ENCODE measurements around the gene NR2F1-AS1.

The NR2F1-AS1 gene

GRCh38 chr5:93594591-93595419 is 13.8 kb upstream of the NR2F1-AS1 start:
- H3K9me3 ChIP-seq (ENCODE audit: control insufficient read depth in 1 of 2, low read length in 2 of 2): no peaks in the 10 kb centered on the region
- H3K4me1 ChIP-seq (ENCODE audit: control insufficient read depth in 1 of 2, insufficient read depth in 2 of 2, low read length in 2 of 2): peaks cover 0 to 11% of the 10 kb centered on the region in 2 donors
- no peak overlapping the region for H3K4me3 ChIP-seq (ENCODE audit: low read depth in 1 of 2, low read length in 2 of 2)
- H3K27ac ChIP-seq (ENCODE audit: low read length): no peak overlapping the region
- H3K27me3 ChIP-seq (ENCODE audit: low read depth, low read length): peaks cover 40% of the 10 kb centered on the region
- H3K36me3 ChIP-seq (ENCODE audit: control insufficient read depth in 1 of 2, insufficient read depth in 2 of 2, low read length in 2 of 2): peaks cover 0 to 7% of the 10 kb centered on the region in 2 donors

- Histone ChIP-seq H3K27me3 (ENCODE audit: low read depth, low read length) (peaks cover 28% of the 10 kb centered on the region), H3K27ac (ENCODE audit: low read length) (no peak overlapping the region), H3K4me1 (ENCODE audit: control insufficient read depth in 1 of 2, insufficient read depth in 2 of 2, low read length in 2 of 2) (peaks cover 0 to 11% of the 10 kb centered on the region in 2 donors), H3K9me3 (ENCODE audit: control insufficient read depth in 1 of 2, low read length in 2 of 2) (no peaks in the 10 kb centered on the region), H3K36me3 (ENCODE audit: control insufficient read depth in 1 of 2, insufficient read depth in 2 of 2, low read length in 2 of 2) (peaks cover 0 to 7% of the 10 kb centered on the region in 2 donors), H3K4me3 (ENCODE audit: low read depth in 1 of 2, low read length in 2 of 2) (no peak overlapping the region)
These were observed 12.6 kb upstream of the NR2F1-AS1 start for GRCh38 chr5:93593476-93594131.

- no peaks in the 10 kb centered on the region for H3K9me3 ChIP-seq (ENCODE audit: control insufficient read depth in 1 of 2, low read length in 2 of 2)
- H3K4me1 ChIP-seq (ENCODE audit: control insufficient read depth in 1 of 2, insufficient read depth in 2 of 2, low read length in 2 of 2): peaks cover 0 to 13% of the 10 kb centered on the region in 2 donors
- H3K4me3 ChIP-seq (ENCODE audit: low read depth in 1 of 2, low read length in 2 of 2): no peak overlapping the region
- H3K27ac ChIP-seq (ENCODE audit: low read length): no peak overlapping the region
- H3K27me3 ChIP-seq (ENCODE audit: low read depth, low read length): peaks cover 25% of the 10 kb centered on the region
- peaks cover 0 to 7% of the 10 kb centered on the region in 2 donors for H3K36me3 ChIP-seq (ENCODE audit: control insufficient read depth in 1 of 2, insufficient read depth in 2 of 2, low read length in 2 of 2)
These were observed 11.9 kb upstream of the NR2F1-AS1 start for GRCh38 chr5:93592883-93593282.

- H3K27me3 ChIP-seq (ENCODE audit: low read depth, low read length): peaks cover 32% of the 10 kb centered on the region
- H3K9me3 ChIP-seq (ENCODE audit: control insufficient read depth in 1 of 2, low read length in 2 of 2): no peaks in the 10 kb centered on the region
- H3K36me3 ChIP-seq (ENCODE audit: control insufficient read depth in 1 of 2, insufficient read depth in 2 of 2, low read length in 2 of 2): peaks cover 0 to 7% of the 10 kb centered on the region in 2 donors
- H3K4me3 ChIP-seq (ENCODE audit: low read depth in 1 of 2, low read length in 2 of 2): no peak overlapping the region
- peaks cover 0 to 16% of the 10 kb centered on the region in 2 donors for H3K4me1 ChIP-seq (ENCODE audit: control insufficient read depth in 1 of 2, insufficient read depth in 2 of 2, low read length in 2 of 2)
- H3K27ac ChIP-seq (ENCODE audit: low read length): no peak overlapping the region
These were observed 10.4 kb upstream of the NR2F1-AS1 start for GRCh38 chr5:93591323-93591945.

- Histone ChIP-seq H3K4me1 (ENCODE audit: control insufficient read depth in 1 of 2, insufficient read depth in 2 of 2, low read length in 2 of 2) (peaks cover 0 to 20% of the 10 kb centered on the region in 2 donors), H3K4me3 (ENCODE audit: low read depth in 1 of 2, low read length in 2 of 2) (no peak overlapping the region), H3K27ac (ENCODE audit: low read length) (no peak overlapping the region), H3K36me3 (ENCODE audit: control insufficient read depth in 1 of 2, insufficient read depth in 2 of 2, low read length in 2 of 2) (peaks cover 0 to 7% of the 10 kb centered on the region in 2 donors), H3K9me3 (ENCODE audit: control insufficient read depth in 1 of 2, low read length in 2 of 2) (no peaks in the 10 kb centered on the region), H3K27me3 (ENCODE audit: low read depth, low read length) (peaks cover 32% of the 10 kb centered on the region)
These were observed 9.5 kb upstream of the NR2F1-AS1 start for GRCh38 chr5:93590493-93590892.

GRCh38 chr5:93589829-93590215 is 8.8 kb upstream of the NR2F1-AS1 start:
- Histone ChIP-seq H3K27me3 (ENCODE audit: low read depth, low read length) (peaks cover 26% of the 10 kb centered on the region), H3K4me3 (ENCODE audit: low read depth in 1 of 2, low read length in 2 of 2) (no peak overlapping the region), H3K27ac (ENCODE audit: low read length) (no peak overlapping the region), H3K36me3 (ENCODE audit: control insufficient read depth in 1 of 2, insufficient read depth in 2 of 2, low read length in 2 of 2) (peaks cover 0 to 4% of the 10 kb centered on the region in 2 donors), H3K4me1 (ENCODE audit: control insufficient read depth in 1 of 2, insufficient read depth in 2 of 2, low read length in 2 of 2) (peaks cover 0 to 23% of the 10 kb centered on the region in 2 donors), H3K9me3 (ENCODE audit: control insufficient read depth in 1 of 2, low read length in 2 of 2) (no peaks in the 10 kb centered on the region)

- Histone ChIP-seq H3K27me3 (ENCODE audit: low read depth, low read length) (peaks cover 26% of the 10 kb centered on the region), H3K4me1 (ENCODE audit: control insufficient read depth in 1 of 2, insufficient read depth in 2 of 2, low read length in 2 of 2) (peaks cover 0 to 23% of the 10 kb centered on the region in 2 donors), H3K27ac (ENCODE audit: low read length) (no peak overlapping the region), H3K4me3 (ENCODE audit: low read depth in 1 of 2, low read length in 2 of 2) (no peak overlapping the region), H3K9me3 (ENCODE audit: control insufficient read depth in 1 of 2, low read length in 2 of 2) (no peaks in the 10 kb centered on the region), H3K36me3 (ENCODE audit: control insufficient read depth in 1 of 2, insufficient read depth in 2 of 2, low read length in 2 of 2) (no peaks in the 10 kb centered on the region)
These were observed 8.3 kb upstream of the NR2F1-AS1 start for GRCh38 chr5:93589152-93589828.

- Histone ChIP-seq H3K27me3 (ENCODE audit: low read depth, low read length) (peaks cover 26% of the 10 kb centered on the region), H3K4me1 (ENCODE audit: control insufficient read depth in 1 of 2, insufficient read depth in 2 of 2, low read length in 2 of 2) (peaks cover 0 to 24% of the 10 kb centered on the region in 2 donors), H3K4me3 (ENCODE audit: low read depth in 1 of 2, low read length in 2 of 2) (no peak overlapping the region), H3K36me3 (ENCODE audit: control insufficient read depth in 1 of 2, insufficient read depth in 2 of 2, low read length in 2 of 2) (no peaks in the 10 kb centered on the region), H3K9me3 (ENCODE audit: control insufficient read depth in 1 of 2, low read length in 2 of 2) (no peaks in the 10 kb centered on the region), H3K27ac (ENCODE audit: low read length) (no peak overlapping the region)
These were observed 7.5 kb upstream of the NR2F1-AS1 start for GRCh38 chr5:93588352-93589151.

- Histone ChIP-seq H3K27me3 (ENCODE audit: low read depth, low read length) (peaks cover 31% of the 10 kb centered on the region), H3K27ac (ENCODE audit: low read length) (no peak overlapping the region), H3K4me3 (ENCODE audit: low read depth in 1 of 2, low read length in 2 of 2) (peak overlapping the region in 1 of 2 donors; percentile 24)
These were observed 6.8 kb upstream of the NR2F1-AS1 start for GRCh38 chr5:93587597-93588351.

More at GRCh38 chr5:93587597-93588351, 6.8 kb upstream of the NR2F1-AS1 start:
- Histone ChIP-seq H3K4me1 (ENCODE audit: control insufficient read depth in 1 of 2, insufficient read depth in 2 of 2, low read length in 2 of 2) (peaks cover 0 to 30% of the 10 kb centered on the region in 2 donors), H3K9me3 (ENCODE audit: control insufficient read depth in 1 of 2, low read length in 2 of 2) (no peaks in the 10 kb centered on the region), H3K36me3 (ENCODE audit: control insufficient read depth in 1 of 2, insufficient read depth in 2 of 2, low read length in 2 of 2) (no peaks in the 10 kb centered on the region)
